Endodermal cell (in vitro differentiated cells): Measurements from ENCODE around the gene ADGRF1. TPM values are rescaled to one million over a fixed set of nuclear protein-coding genes. Genes with fewer than 3 reads are reported as not detected.

Experiments
- DNase-seq: peaks from one replicate; pipeline ENCODE4 v3.0.0-alpha.2; 2017
- H3K27ac ChIP-seq: 2 replicates; pipeline ENCODE4 v1.5.1; 2013; ENCODE audit warnings: mild to moderate bottlenecking, low read depth, low read length, moderate library complexity
- H3K27me3 ChIP-seq: 2 replicates; pipeline ENCODE4 v1.6.1; 2013; ENCODE audit warnings: mild to moderate bottlenecking, low read length, moderate library complexity; ENCODE audit not compliant: insufficient read depth, control insufficient read depth, poor library complexity, severe bottlenecking
- H3K36me3 ChIP-seq: 2 replicates; pipeline ENCODE4 v1.7.0; 2013; ENCODE audit warnings: mild to moderate bottlenecking, low read length, moderate library complexity; ENCODE audit not compliant: control insufficient read depth, insufficient read depth
- H3K4me1 ChIP-seq: one replicate; pipeline ENCODE4 v1.7.0; 2013; ENCODE audit warnings: low read length; ENCODE audit not compliant: control insufficient read depth, insufficient read depth
- H3K4me3 ChIP-seq: 2 replicates; pipeline ENCODE4 v1.5.1; 2013; ENCODE audit warnings: mild to moderate bottlenecking, low read length, moderate library complexity
- H3K9ac ChIP-seq: 2 replicates; pipeline ENCODE4 v1.6.1; 2013; ENCODE audit warnings: mild to moderate bottlenecking, low read length, moderate library complexity; ENCODE audit not compliant: poor library complexity, severe bottlenecking; ENCODE audit errors: extremely low read depth
- H3K9me3 ChIP-seq: 2 replicates; pipeline ENCODE4 v1.6.1; 2013; ENCODE audit warnings: mild to moderate bottlenecking, low read length, moderate library complexity; ENCODE audit not compliant: control insufficient read depth
- H3K27ac Mint-ChIP-seq: 2 replicates; pipeline ENCODE4 v1.8.0; 2020; ENCODE audit warnings: mixed read lengths
- H3K27me3 Mint-ChIP-seq: 2 replicates; pipeline ENCODE4 v1.8.0; 2021; ENCODE audit warnings: mild to moderate bottlenecking, mixed read lengths; ENCODE audit not compliant: insufficient read depth
- H3K36me3 Mint-ChIP-seq: 2 replicates; pipeline ENCODE4 v1.8.0; 2020; ENCODE audit warnings: low read depth, mixed read lengths
- H3K4me1 Mint-ChIP-seq: 2 replicates; pipeline ENCODE4 v1.8.0; 2020; ENCODE audit warnings: mixed read lengths
- H3K4me3 Mint-ChIP-seq: 2 replicates; pipeline ENCODE4 v1.8.0; 2020; ENCODE audit warnings: mild to moderate bottlenecking, moderate library complexity, mixed read lengths
- H3K9me3 Mint-ChIP-seq: 2 replicates; pipeline ENCODE4 v1.8.0; 2020; ENCODE audit warnings: mild to moderate bottlenecking, mixed read lengths
- CTCF ChIP-seq: fragments of 200-600 bp; sonication (generic); conservative IDR thresholded peaks from 2 replicates; pipeline ENCODE4 v1.5.0; 2021; ENCODE audit warnings: antibody characterized with exemption, mild to moderate bottlenecking
- WGBS, 2 experiments: methylation state at CpG; one replicate each; pipeline versions ENCODE4 v1.1.5 to v1.1.7; 2013; ENCODE audit warnings: missing lambda C conversion rate in 2 of 2, mixed read lengths in 1 of 2; ENCODE audit not compliant: insufficient coverage in 1 of 2, insufficient read length in 1 of 2; 5-methylcytosine and 5-hydroxymethylcytosine counted together
- total RNA-seq, 2 donors: library from RNA; stranded (reverse); fragmentation: NEBNext Ultra II Directional in 1 of 2; extraction: Animal tissue kit (Norgen Biotek cat#: 25700) in 1 of 2; gene quantifications; 2 replicates in 1 of 2; 3 replicates in 1 of 2; pipeline ENCODE4 v1.2.1, GENCODE V29; 2021

The ADGRF1 gene
- total RNA-seq, 2 donors from 2014 or later: not detected

DNA sequence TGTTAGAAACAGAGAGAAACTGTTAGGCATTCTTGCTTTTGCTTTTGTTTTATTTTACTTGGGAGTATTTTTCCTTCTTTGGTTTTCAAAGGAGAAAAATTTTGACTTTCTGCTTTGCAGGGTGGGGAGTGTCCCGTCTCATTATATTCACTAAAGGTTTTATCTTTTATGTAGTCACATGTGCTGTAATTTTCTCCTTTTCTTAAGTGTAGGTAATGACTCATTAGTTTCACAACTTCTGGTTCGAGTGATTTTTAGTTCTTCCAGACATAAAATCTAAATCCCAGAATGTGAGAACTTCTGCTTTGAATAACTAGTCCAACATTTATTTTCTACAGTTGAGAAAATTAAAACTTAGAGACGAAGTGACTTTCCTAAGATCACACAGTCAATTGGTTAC, 37.7 kb downstream of the ADGRF1 start:
- no peak for TF ChIP-seq CTCF
- peaks cover 5% of the 10 kb centered on the region for H3K4me1 Mint-ChIP-seq
- 92 to 95% methylated on average over 2 to 3 of the region's 3 CpGs for WGBS, 2 experiments

DNA sequence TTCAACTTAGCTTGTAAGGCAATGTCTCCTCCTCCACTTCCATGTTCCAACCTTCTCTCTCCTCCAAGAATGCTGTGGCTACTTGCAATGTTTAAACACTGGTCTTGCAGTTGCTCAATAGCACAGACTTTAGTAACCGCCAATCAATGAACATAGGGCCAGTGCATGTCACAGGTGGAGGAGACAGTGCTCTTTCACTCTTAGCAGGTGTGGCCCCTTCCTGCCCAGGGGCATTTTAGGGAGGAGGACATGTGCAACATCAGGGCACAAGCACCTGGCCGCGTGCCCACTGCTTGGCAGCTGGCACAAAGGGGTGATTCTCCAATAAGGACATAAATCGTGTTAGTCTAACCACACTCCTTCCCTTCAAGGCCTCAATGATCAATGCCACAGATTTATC, 41.3 kb downstream of the ADGRF1 start:
- no peaks in the 10 kb centered on the region for H3K36me3 ChIP-seq
- no peaks in the 10 kb centered on the region for H3K9me3 ChIP-seq
- Mint-ChIP-seq H3K4me3 (no peak overlapping the region), H3K27me3 (no peaks in the 10 kb centered on the region), H3K4me1 (peaks cover 11% of the 10 kb centered on the region), H3K27ac (no peak overlapping the region), H3K36me3 (no peaks in the 10 kb centered on the region), H3K9me3 (no peaks in the 10 kb centered on the region)
- no peak overlapping the region for H3K9ac ChIP-seq
- no peak for TF ChIP-seq CTCF
- no peak overlapping the region for H3K27ac ChIP-seq
- H3K4me1 ChIP-seq: no peaks in the 10 kb centered on the region
- 90 to 100% methylated on average over 1 to 4 of the region's 4 CpGs for WGBS, 2 experiments
- no peak overlapping the region for H3K4me3 ChIP-seq
- no peak for DNase-seq
- no peaks in the 10 kb centered on the region for H3K27me3 ChIP-seq

More for the DNA sequence above, 37.7 kb downstream of the ADGRF1 start:
- no peak overlapping the region for H3K27ac Mint-ChIP-seq
- H3K4me3 Mint-ChIP-seq: no peak overlapping the region
- H3K9ac ChIP-seq: no peak overlapping the region
- H3K4me1 ChIP-seq: peaks cover 3% of the 10 kb centered on the region
- no peaks in the 10 kb centered on the region for H3K9me3 ChIP-seq
- H3K27me3 Mint-ChIP-seq: no peaks in the 10 kb centered on the region
- H3K4me3 ChIP-seq: no peak overlapping the region
- no peaks in the 10 kb centered on the region for H3K36me3 ChIP-seq
- H3K9me3 Mint-ChIP-seq: no peaks in the 10 kb centered on the region
- no peak overlapping the region for H3K27ac ChIP-seq
- no peak for DNase-seq
- no peaks in the 10 kb centered on the region for H3K27me3 ChIP-seq
- H3K36me3 Mint-ChIP-seq: no peaks in the 10 kb centered on the region

DNA sequence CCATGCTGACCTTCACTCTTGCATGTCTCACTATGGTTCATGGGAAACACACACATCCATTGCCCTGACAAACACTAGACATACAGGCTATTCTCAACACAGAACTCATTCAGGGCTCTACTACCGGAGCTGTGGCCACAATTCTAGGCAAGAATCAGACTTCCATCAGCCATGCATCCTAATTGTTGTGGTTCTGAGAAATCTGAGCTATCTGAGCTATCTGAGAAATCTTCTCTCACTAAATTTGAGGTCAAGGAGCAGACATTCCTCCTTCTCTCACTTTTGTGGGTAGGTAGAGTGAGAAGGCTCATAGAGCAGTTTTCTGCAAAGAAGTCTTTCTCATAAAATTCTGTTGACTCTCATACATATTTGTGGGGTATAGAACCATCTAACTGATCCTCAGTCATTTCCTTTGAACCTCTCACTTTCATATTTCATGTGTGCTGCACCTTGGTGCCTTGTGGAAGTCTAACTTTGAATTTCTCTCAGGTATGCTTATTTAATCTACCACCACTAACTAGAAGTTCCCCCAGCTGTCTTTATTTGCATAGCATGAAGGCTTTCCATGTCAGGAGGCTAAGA, 43.6 kb downstream of the ADGRF1 start:
- Histone ChIP-seq H3K36me3 (no peaks in the 10 kb centered on the region), H3K27ac (no peak overlapping the region), H3K4me1 (no peaks in the 10 kb centered on the region), H3K4me3 (no peak overlapping the region), H3K9ac (no peak overlapping the region), H3K9me3 (no peaks in the 10 kb centered on the region), H3K27me3 (no peaks in the 10 kb centered on the region)
- TF ChIP-seq CTCF: no peak
- no peak overlapping the region for H3K4me3 Mint-ChIP-seq
- H3K27ac Mint-ChIP-seq: no peak overlapping the region
- H3K4me1 Mint-ChIP-seq: peaks cover 11% of the 10 kb centered on the region
- H3K9me3 Mint-ChIP-seq: no peaks in the 10 kb centered on the region
- H3K36me3 Mint-ChIP-seq: no peaks in the 10 kb centered on the region
- 93% methylated on average over 1 of the region's 1 CpG; no CpG with 5 or more reads in 1 of the 2 experiments for WGBS, 2 experiments
- no peaks in the 10 kb centered on the region for H3K27me3 Mint-ChIP-seq
- DNase-seq: no peak
